NK-92 (cell line): ENCODE results near the gene DNAJC2.

Experiments used
- DNase-seq: peaks from one replicate; lab custom pipeline; 2025; ENCODE audit not compliant: unreplicated experiment; lab: John Stamatoyannopoulos, UW

DNAJC2 gene

GRCh38 chr7:103344453-103345149, at the start of gene DNAJC2:
Gene DNAJC2 (minus strand): TSS chr7:103344767. CDS start chr7:103344622, 145 bp downstream.
- no peak for DNase-seq

GRCh38 chr7:103391976-103392375, 47.4 kb upstream of the DNAJC2 start:
- DNase-seq, result no peak

- DNase-seq, result no peak
Observed at GRCh38 chr7:103391150-103391549, 46.6 kb upstream of the DNAJC2 start.

- no peak for DNase-seq
Observed at GRCh38 chr7:103389263-103389662, 44.7 kb upstream of the DNAJC2 start.

GRCh38 chr7:103388469-103389140, 44.0 kb upstream of the DNAJC2 start:
- no peak for DNase-seq

- DNase-seq, result no peak
Observed at GRCh38 chr7:103387242-103387641, 42.7 kb upstream of the DNAJC2 start.

GRCh38 chr7:103382032-103382402, 37.5 kb upstream of the DNAJC2 start:
- DNase-seq, result no peak

GRCh38 chr7:103381280-103382031, 36.9 kb upstream of the DNAJC2 start:
- DNase-seq, result no peak

- no peak for DNase-seq
Observed at GRCh38 chr7:103380395-103381191, 36.0 kb upstream of the DNAJC2 start.

GRCh38 chr7:103379270-103379975, 34.9 kb upstream of the DNAJC2 start:
- DNase-seq, result no peak

GRCh38 chr7:103373866-103374643, 29.5 kb upstream of the DNAJC2 start:
- no peak for DNase-seq

GRCh38 chr7:103369432-103369831, 24.9 kb upstream of the DNAJC2 start:
- no peak for DNase-seq

GRCh38 chr7:103349805-103350204, 5.2 kb upstream of the DNAJC2 start:
- DNase-seq, result no peak

- DNase-seq, result no peak
Observed at GRCh38 chr7:103348959-103349358, 4.4 kb upstream of the DNAJC2 start.

GRCh38 chr7:103348452-103348851, 3.9 kb upstream of the DNAJC2 start:
- no peak for DNase-seq

- DNase-seq, result peak; percentile 58
Observed at GRCh38 chr7:103347507-103348267, 3.1 kb upstream of the DNAJC2 start, which contains the start of gene PSMC2. Gene PSMC2 (plus strand): TSS chr7:103347643. CDS start chr7:103347712, 69 bp downstream.

GRCh38 chr7:103346396-103346795, 1.8 kb upstream of the DNAJC2 start:
- no peak for DNase-seq

- no peak for DNase-seq
Observed at GRCh38 chr7:103343758-103344452, 662 bp downstream of the DNAJC2 start.
